ENCODE results near the gene PRADC1.

The PRADC1 gene

GRCh38 chr2:73233932-73234832, 1.1 kb upstream of the PRADC1 start, which contains the start of gene CCT7:
Gene CCT7 (plus strand): TSS chr2:73234308. CDS start chr2:73234379, 71 bp downstream.
- DNase-seq = peak; percentile 89

GRCh38 chr2:73232403-73233153, 461 bp downstream of the PRADC1 start:
- peak; percentile 55 for DNase-seq

- DNase-seq = no peak
Observed at GRCh38 chr2:73228631-73229030, 4.4 kb downstream of the PRADC1 start.

GRCh38 chr2:73227086-73227485, 6.0 kb downstream of the PRADC1 start:
- no peak for DNase-seq

- no peak for DNase-seq
Observed at GRCh38 chr2:73225513-73226360, 7.3 kb downstream of the PRADC1 start.

GRCh38 chr2:73223821-73224220, 9.2 kb downstream of the PRADC1 start:
- no peak for DNase-seq

- DNase-seq = no peak
Observed at GRCh38 chr2:73218298-73218697, 14.7 kb downstream of the PRADC1 start.

GRCh38 chr2:73217826-73218225, 15.2 kb downstream of the PRADC1 start:
- no peak for DNase-seq

GRCh38 chr2:73217160-73217559, 15.9 kb downstream of the PRADC1 start:
- no peak for DNase-seq

GRCh38 chr2:73215254-73215653, 17.8 kb downstream of the PRADC1 start:
- DNase-seq = no peak

GRCh38 chr2:73214120-73215035, 18.7 kb downstream of the PRADC1 start, which contains the start of gene SMYD5:
Gene SMYD5 (plus strand): TSS chr2:73214245. CDS start chr2:73214267, 22 bp downstream.
- peak; percentile 97 for DNase-seq

- DNase-seq = peak; percentile 86
Observed at GRCh38 chr2:73212448-73213176, 20.4 kb downstream of the PRADC1 start.

GRCh38 chr2:73212098-73212447, 21.0 kb downstream of the PRADC1 start:
- no peak for DNase-seq

- no peak for DNase-seq
Observed at GRCh38 chr2:73210696-73211095, 22.3 kb downstream of the PRADC1 start.

GRCh38 chr2:73210019-73210418, 23.0 kb downstream of the PRADC1 start:
- DNase-seq = no peak

- DNase-seq = no peak
Observed at GRCh38 chr2:73208258-73208657, 24.8 kb downstream of the PRADC1 start.

- no peak for DNase-seq
Observed at GRCh38 chr2:73205611-73206010, 27.4 kb downstream of the PRADC1 start.

- DNase-seq = no peak
Observed at GRCh38 chr2:73203055-73203681, 29.9 kb downstream of the PRADC1 start.

GRCh38 chr2:73202156-73203054, 30.6 kb downstream of the PRADC1 start, which contains the start of gene NOTO:
Gene NOTO (plus strand): TSS chr2:73202574. CDS start chr2:73202667, 93 bp downstream.
- peak; percentile 17 for DNase-seq
